PFSK-1 (cell line): ENCODE results near the gene SHISA2.

Experiments
- FOXP2 ChIP-seq: optimal IDR thresholded peaks from 2 replicates; pipeline ENCODE3; 2011; ENCODE audit warnings: borderline replicate concordance, control low read depth, inconsistent platforms; ENCODE audit not compliant: insufficient read depth; ENCODE audit errors: extremely low read length, extremely low read depth
- POLR2AphosphoS5 ChIP-seq: IDR thresholded peaks from 2 replicates; pipeline ENCODE4 v1.6.1; 2012; ENCODE audit warnings: low read depth, mild to moderate bottlenecking, control low read depth, low read length, moderate library complexity
- REST ChIP-seq, 2 experiments: IDR thresholded peaks; 2 replicates each; pipeline versions ENCODE4 v1.6.1 to v1.8.0; 2011 to 2012; ENCODE audit warnings: low read depth in 2 of 2, low read length in 2 of 2, control low read depth in 1 of 2, inconsistent platforms in 1 of 2, mild to moderate bottlenecking in 1 of 2, moderate library complexity in 1 of 2; ENCODE audit not compliant: insufficient read depth in 1 of 2
- SIN3A ChIP-seq: IDR thresholded peaks from 2 replicates; pipeline ENCODE4 v1.6.1; 2012; ENCODE audit warnings: mild to moderate bottlenecking, low read length, moderate library complexity, borderline replicate concordance; ENCODE audit not compliant: insufficient read depth

GRCh38 chr13:26017196-26017921, 34.5 kb downstream of the SHISA2 start:
- TF ChIP-seq SIN3A, result no peak
- TF ChIP-seq POLR2AphosphoS5, result no peak
- TF ChIP-seq REST (IDR thresholded peaks at IDR 0.05; ENCODE audit: insufficient read depth in 1 of 2, low read depth in 2 of 2, low read length in 2 of 2), result no peak
- no peak for TF ChIP-seq FOXP2
